Peyer's patch (tissue), 4 donors: ENCODE measurements around the gene HAL. TPM values are rescaled to one million over a fixed set of nuclear protein-coding genes. Genes with fewer than 3 reads are reported as not detected.

ENCODE experiments used
- DNase-seq, 3 donors: peaks; one replicate each; pipeline ENCODE4 v3.0.0-alpha.2; 2017 to 2019
- H3K27ac ChIP-seq, 4 donors: fragments of 200-600 bp; sonication (generic); one replicate each; pipeline ENCODE4 v1.5.1; 2016 to 2019
- H3K27me3 ChIP-seq, 2 donors: fragments of 200-600 bp; sonication (generic); one replicate each; pipeline ENCODE4 v1.5.1; 2019
- H3K36me3 ChIP-seq, 3 donors: fragments of 200-600 bp; sonication (generic); one replicate each; pipeline ENCODE4 v1.5.1; 2016 to 2019
- H3K4me1 ChIP-seq, 4 donors: fragments of 200-600 bp; sonication (generic); one replicate each; pipeline ENCODE4 v1.5.1; 2016 to 2019
- H3K4me3 ChIP-seq, 4 donors: fragments of 200-600 bp; sonication (generic); 1 replicate in 3 of 4; 2 replicates in 1 of 4; pipeline ENCODE4 v1.5.1; 2016 to 2019; ENCODE audit warnings: mild to moderate bottlenecking in 1 of 4
- H3K9me3 ChIP-seq, 4 donors: fragments of 200-600 bp; sonication (generic); one replicate each; pipeline ENCODE4 v1.5.1; 2016 to 2019; ENCODE audit warnings: mild to moderate bottlenecking in 1 of 4
- CTCF ChIP-seq, 6 experiments: fragments of 450-650 bp in 4 of 6; fragments of 200-600 bp in 2 of 6; sonication (generic) in 1 of 6; IDR thresholded peaks; one replicate each; pipeline ENCODE4 v1.5.1; 2017 to 2019; ENCODE audit warnings: antibody characterized with exemption in 6 of 6, mild to moderate bottlenecking in 3 of 6, moderate library complexity in 1 of 6
- POLR2A ChIP-seq, 2 donors: fragments of 450-650 bp; IDR thresholded peaks; one replicate each; pipeline ENCODE4 v1.5.1; 2017; ENCODE audit warnings: antibody characterized with exemption in 2 of 2, mild to moderate bottlenecking in 2 of 2, moderate library complexity in 2 of 2
- total RNA-seq, 4 donors: library from RNA; depleted of rRNA; stranded (reverse); fragments of >200 nt; gene quantifications; one replicate each; pipeline ENCODE4 v1.1.0, GENCODE V29; 2016

The HAL gene
- total RNA-seq, 4 donors from 2014 or later = 4.0 to 8.1 (median 4.3) TPM; not detected in 1

- Histone ChIP-seq H3K27me3 (no peaks in the 10 kb centered on the region), H3K36me3 (no peaks in the 10 kb centered on the region), H3K27ac (no peak overlapping the region), H3K4me3 (no peak overlapping the region), H3K9me3 (no peaks in the 10 kb centered on the region), H3K4me1 (no peaks in the 10 kb centered on the region)
- DNase-seq = no peak
- TF ChIP-seq POLR2A (IDR thresholded peaks at IDR 0.05) (no peak), CTCF (IDR thresholded peaks at IDR 0.05) (no peak)
These were observed 33.9 kb downstream of the HAL start for GRCh38 chr12:95962222-95962621.

- H3K36me3 ChIP-seq = no peaks in the 10 kb centered on the region
- no peak for TF ChIP-seq CTCF (IDR thresholded peaks at IDR 0.05)
- TF ChIP-seq POLR2A (IDR thresholded peaks at IDR 0.05) = no peak
- no peak for DNase-seq
- H3K27me3 ChIP-seq = no peaks in the 10 kb centered on the region
- no peaks in the 10 kb centered on the region for H3K4me1 ChIP-seq
- no peak overlapping the region for H3K27ac ChIP-seq
- no peak overlapping the region for H3K4me3 ChIP-seq
- H3K9me3 ChIP-seq = no peaks in the 10 kb centered on the region
These were observed 35.9 kb downstream of the HAL start for GRCh38 chr12:95960241-95960640.

GRCh38 chr12:95959107-95959506 lies 37.0 kb downstream of the HAL start:
- Histone ChIP-seq H3K27me3 (no peaks in the 10 kb centered on the region), H3K36me3 (no peaks in the 10 kb centered on the region), H3K9me3 (no peaks in the 10 kb centered on the region), H3K4me3 (no peak overlapping the region), H3K4me1 (no peaks in the 10 kb centered on the region), H3K27ac (no peak overlapping the region)
- no peak for TF ChIP-seq POLR2A (IDR thresholded peaks at IDR 0.05)
- peak in 1 of 6 experiments; percentile 9 for TF ChIP-seq CTCF (IDR thresholded peaks at IDR 0.05)
- DNase-seq = no peak

- Histone ChIP-seq H3K27me3 (no peaks in the 10 kb centered on the region), H3K9me3 (no peaks in the 10 kb centered on the region), H3K4me3 (no peak overlapping the region), H3K36me3 (no peaks in the 10 kb centered on the region), H3K4me1 (no peaks in the 10 kb centered on the region), H3K27ac (no peak overlapping the region)
- DNase-seq = no peak
- TF ChIP-seq POLR2A (IDR thresholded peaks at IDR 0.05) = no peak
- TF ChIP-seq CTCF (IDR thresholded peaks at IDR 0.05) = no peak
These were observed 39.5 kb downstream of the HAL start for GRCh38 chr12:95956557-95957145.

GRCh38 chr12:95955549-95956159 lies 40.5 kb downstream of the HAL start:
- Histone ChIP-seq H3K9me3 (no peaks in the 10 kb centered on the region), H3K4me1 (no peaks in the 10 kb centered on the region), H3K27ac (no peak overlapping the region), H3K36me3 (no peaks in the 10 kb centered on the region), H3K4me3 (no peak overlapping the region), H3K27me3 (no peaks in the 10 kb centered on the region)
- DNase-seq = no peak
- TF ChIP-seq POLR2A (IDR thresholded peaks at IDR 0.05) (no peak), CTCF (IDR thresholded peaks at IDR 0.05) (no peak)
